HUES64 (cell line): Measurements from ENCODE around the gene TUSC2.
A peak's percentile ranks its signal among the peaks of the same experiment; 100 is the strongest.

Experiments
- H3K27ac ChIP-seq: 2 replicates; pipeline ENCODE4 v1.7.0; 2013; ENCODE audit warnings: low read depth, low read length, inconsistent platforms
- H3K27me3 ChIP-seq: 2 replicates; pipeline ENCODE4 v1.6.1; 2013; ENCODE audit warnings: mild to moderate bottlenecking, low read length; ENCODE audit not compliant: insufficient read depth
- H3K36me3 ChIP-seq: 2 replicates; pipeline ENCODE4 v1.6.1; 2013; ENCODE audit warnings: mild to moderate bottlenecking, low read length; ENCODE audit not compliant: insufficient read depth
- H3K4me1 ChIP-seq: 2 replicates; pipeline ENCODE4 v1.6.1; 2013; ENCODE audit warnings: mild to moderate bottlenecking, low read length, moderate library complexity; ENCODE audit not compliant: insufficient read depth
- H3K4me3 ChIP-seq: 2 replicates; pipeline ENCODE4 v1.5.1; 2013; ENCODE audit warnings: mild to moderate bottlenecking, low read length, moderate library complexity
- H3K9ac ChIP-seq: 2 replicates; pipeline ENCODE4 v1.6.1; 2013; ENCODE audit warnings: mild to moderate bottlenecking, low read depth, low read length
- H3K9me3 ChIP-seq: 2 replicates; pipeline ENCODE4 v1.6.1; 2013; ENCODE audit warnings: low read depth, low read length; ENCODE audit not compliant: insufficient read depth
- WGBS: fragments of 150-250, 120-280 bp; methylation state at CpG from one replicate; pipeline ENCODE4 v1.1.7; 2013; ENCODE audit warnings: missing lambda C conversion rate; 5-methylcytosine and 5-hydroxymethylcytosine counted together

TUSC2 gene

DNA sequence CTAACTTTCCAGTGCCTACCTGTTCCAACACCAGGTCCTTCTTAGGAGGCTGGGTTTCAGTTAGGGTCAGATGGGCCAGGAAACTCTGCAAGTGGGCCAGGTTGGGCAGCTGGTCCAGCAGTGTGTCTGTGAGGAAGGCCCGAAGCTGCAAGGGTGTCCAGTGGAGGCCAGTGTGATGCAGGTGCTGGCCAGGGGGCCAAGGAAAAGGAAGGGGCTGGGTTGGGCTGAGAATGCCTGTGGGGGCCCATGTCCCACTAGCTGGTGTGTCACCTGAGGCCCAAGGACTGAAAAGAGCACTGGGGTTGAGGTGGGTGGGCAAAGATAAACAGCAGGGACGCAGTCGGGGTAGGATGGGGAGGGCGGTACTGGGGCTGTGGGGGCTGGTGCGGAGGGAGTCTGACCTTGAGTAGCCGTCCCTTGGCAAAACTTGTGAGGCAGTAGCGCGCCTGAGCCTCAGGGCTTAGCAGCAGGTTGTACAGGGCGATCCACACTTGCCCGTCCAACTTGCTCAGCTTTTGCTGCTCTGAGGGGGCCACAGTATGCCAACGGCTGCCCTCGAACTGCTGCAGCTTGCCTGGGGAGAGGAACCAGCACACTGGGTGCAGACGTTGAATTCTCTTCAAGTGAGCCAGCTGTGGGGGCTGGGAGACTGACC is 14.1 kb upstream of the TUSC2 start:
- 92% methylated on average over 13 of the region's 13 CpGs for WGBS
- H3K36me3 ChIP-seq, result no peaks in the 10 kb centered on the region
- no peak overlapping the region for H3K4me3 ChIP-seq
- 0 out of 2 replicates have a peak, but pooled peaks cover 6% of the 10 kb centered on the region for H3K4me1 ChIP-seq
- H3K27me3 ChIP-seq, result peaks cover 73% of the 10 kb centered on the region
- no peak overlapping the region for H3K27ac ChIP-seq
- no peak overlapping the region for H3K9ac ChIP-seq
- H3K9me3 ChIP-seq, result no peaks in the 10 kb centered on the region

DNA sequence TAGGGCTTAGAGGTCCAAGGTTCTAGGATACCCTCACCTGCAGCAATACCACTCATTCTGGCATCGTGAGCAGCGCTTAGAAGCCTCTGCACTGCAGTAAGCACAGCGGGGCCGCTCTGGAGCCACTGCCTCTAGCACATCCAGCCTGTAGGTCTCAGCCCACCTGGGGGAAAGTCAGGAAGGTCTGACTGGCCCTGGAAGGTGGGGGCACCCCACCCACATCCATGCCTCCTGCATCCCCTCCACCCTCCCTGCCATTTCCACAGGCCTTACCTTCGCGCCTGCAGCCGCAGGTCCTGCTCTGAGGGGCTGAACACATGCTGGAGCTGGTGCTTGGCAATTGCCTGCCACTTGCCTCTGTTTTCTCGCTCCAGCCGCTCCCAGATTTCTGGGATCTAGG is 13.5 kb upstream of the TUSC2 start:
- H3K36me3 ChIP-seq, result no peaks in the 10 kb centered on the region
- H3K9me3 ChIP-seq, result no peaks in the 10 kb centered on the region
- peaks cover 72% of the 10 kb centered on the region for H3K27me3 ChIP-seq
- H3K9ac ChIP-seq, result no peak overlapping the region
- no peak overlapping the region for H3K27ac ChIP-seq
- no peak overlapping the region for H3K4me3 ChIP-seq
- H3K4me1 ChIP-seq, result 0 out of 2 replicates have a peak, but pooled peaks cover 6% of the 10 kb centered on the region
- 90% methylated on average over 9 of the region's 9 CpGs for WGBS

DNA sequence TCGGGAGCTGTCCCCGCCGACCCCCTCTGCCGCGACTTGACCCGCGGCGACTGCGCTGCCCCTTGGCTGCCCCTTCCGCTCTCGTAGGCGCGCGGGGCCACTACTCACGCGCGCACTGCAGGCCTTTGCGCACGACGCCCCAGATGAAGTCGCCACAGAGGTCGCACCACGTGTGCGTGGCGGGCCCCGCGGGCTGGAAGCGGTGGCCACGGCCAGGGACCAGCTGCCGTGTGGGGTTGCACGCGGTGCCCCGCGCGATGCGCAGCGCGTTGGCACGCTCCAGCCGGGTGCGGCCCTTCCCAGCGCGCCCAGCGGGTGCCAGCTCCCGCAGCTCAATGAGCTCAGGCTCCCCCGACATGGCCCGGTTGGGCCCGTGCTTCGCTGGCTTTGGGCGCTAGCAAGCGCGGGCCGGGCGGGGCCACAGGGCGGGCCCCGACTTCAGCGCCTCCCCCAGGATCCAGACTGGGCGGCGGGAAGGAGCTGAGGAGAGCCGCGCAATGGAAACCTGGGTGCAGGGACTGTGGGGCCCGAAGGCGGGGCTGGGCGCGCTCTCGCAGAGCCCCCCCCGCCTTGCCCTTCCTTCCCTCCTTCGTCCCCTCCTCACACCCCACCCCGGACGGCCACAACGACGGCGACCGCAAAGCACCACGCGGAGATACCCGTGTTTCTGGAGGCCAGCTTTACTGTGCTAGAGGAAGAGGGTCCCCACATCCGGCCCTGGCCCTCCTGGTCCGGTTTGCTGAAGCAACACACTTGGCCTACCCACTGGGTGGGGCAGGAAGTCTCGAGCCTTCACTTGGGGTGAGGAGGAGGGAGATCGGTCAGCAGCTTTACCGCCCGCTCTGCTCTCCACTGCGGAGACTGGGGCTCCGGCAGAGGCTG is 12.7 kb upstream of the TUSC2 start, which contains the start of gene RASSF1:
Gene RASSF1 (minus strand): TSS at position 389 of the 882 bp plus-strand sequence. CDS start 31 bp downstream, at position 358.
- H3K9me3 ChIP-seq, result no peaks in the 10 kb centered on the region
- 0 out of 2 replicates have a peak, but pooled peaks cover 12% of the 10 kb centered on the region for H3K4me1 ChIP-seq
- WGBS, result 8% methylated on average over 85 of the region's 85 CpGs
- no peak within 1 kb of the TSS for H3K27ac ChIP-seq
- peak within 1 kb of the TSS; percentile 39; the same call in 1 of the 2 replicates for H3K9ac ChIP-seq
- H3K4me3 ChIP-seq, result peak within 1 kb of the TSS; percentile 57
- H3K36me3 ChIP-seq, result no peaks in the 10 kb centered on the region
- peaks cover 64% of the 10 kb centered on the region for H3K27me3 ChIP-seq

DNA sequence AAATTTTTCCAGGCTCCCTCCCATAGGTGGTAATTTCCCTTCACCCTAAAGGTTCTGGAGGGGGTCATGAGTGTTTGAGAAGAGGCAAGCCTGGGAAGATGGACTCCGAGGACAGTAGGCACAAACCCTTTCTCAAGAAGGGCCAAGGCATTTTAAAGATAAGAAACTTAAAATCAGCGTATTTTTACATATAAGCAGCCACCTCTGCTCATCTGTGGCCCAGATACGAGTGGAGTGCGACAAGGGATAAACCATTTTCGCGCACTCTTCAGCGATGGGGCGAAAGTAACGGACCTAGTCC is 12.1 kb upstream of the TUSC2 start:
- Histone ChIP-seq H3K27me3 (peaks cover 59% of the 10 kb centered on the region), H3K4me1 (0 out of 2 replicates have a peak, but pooled peaks cover 12% of the 10 kb centered on the region), H3K4me3 (peak overlapping the region; percentile 57), H3K36me3 (no peaks in the 10 kb centered on the region), H3K27ac (no peak overlapping the region), H3K9me3 (no peaks in the 10 kb centered on the region), H3K9ac (no peak overlapping the region; the same call in 1 of the 2 replicates)
- WGBS, result 26% methylated on average over 9 of the region's 9 CpGs

DNA sequence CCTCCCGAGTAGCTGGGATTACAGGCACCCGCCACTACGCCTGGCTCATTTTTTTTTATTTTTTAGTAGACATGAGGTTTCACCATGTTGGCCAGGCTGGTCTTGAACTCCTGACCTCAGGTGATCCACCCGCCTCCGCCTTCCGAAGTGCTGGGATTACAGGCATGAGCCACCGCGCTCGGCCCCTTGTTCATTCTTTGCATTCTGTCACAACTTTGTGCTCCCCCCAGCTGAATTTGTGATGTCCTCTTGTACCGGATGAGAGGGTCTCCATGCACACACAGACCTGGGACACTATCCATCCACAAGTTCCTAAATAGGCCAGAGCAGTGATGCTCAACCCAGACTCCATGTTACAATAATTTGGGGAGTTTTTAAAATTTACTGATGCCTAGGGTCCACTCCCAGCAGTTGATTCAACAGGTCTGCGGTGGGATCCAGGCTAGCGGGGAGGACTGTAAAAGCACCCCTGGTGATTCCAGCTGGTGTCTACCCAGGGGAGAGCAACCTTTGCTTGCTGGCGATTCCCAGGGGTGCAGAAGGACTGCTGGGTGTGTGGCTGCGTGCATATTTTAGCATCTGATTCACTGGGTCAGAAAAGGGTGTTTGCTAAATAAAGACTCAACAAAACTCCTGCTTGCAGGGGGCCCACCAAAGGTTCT is 11.6 kb upstream of the TUSC2 start:
- Histone ChIP-seq H3K4me3 (peak overlapping the region; percentile 57), H3K36me3 (no peaks in the 10 kb centered on the region), H3K27me3 (peaks cover 54% of the 10 kb centered on the region), H3K9ac (no peak overlapping the region), H3K9me3 (no peaks in the 10 kb centered on the region), H3K27ac (no peak overlapping the region), H3K4me1 (0 out of 2 replicates have a peak, but pooled peaks cover 12% of the 10 kb centered on the region)
- 88% methylated on average over 14 of the region's 14 CpGs for WGBS

DNA sequence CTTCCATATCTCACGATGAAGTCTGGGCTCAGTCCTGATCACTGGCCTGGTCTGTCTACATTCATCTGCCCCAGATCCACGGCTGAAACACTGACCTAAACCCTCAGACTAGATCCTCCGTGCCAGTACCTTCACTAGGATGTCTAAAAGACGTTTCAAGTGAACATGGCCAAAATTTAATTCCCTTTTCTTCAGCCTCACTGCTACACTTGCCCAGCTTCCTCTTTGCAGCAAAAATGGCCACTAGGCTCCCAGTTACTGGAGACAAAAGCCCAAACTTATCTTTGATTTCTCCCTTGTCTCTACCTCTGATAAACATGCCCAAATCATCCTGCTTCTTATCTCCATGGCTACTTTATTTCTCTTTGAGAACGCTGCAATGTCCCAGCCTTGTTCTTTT is 10.9 kb upstream of the TUSC2 start:
- H3K4me1 ChIP-seq, result 0 out of 2 replicates have a peak, but pooled peaks cover 12% of the 10 kb centered on the region
- no peak overlapping the region for H3K27ac ChIP-seq
- H3K9ac ChIP-seq, result no peak overlapping the region
- H3K9me3 ChIP-seq, result no peaks in the 10 kb centered on the region
- H3K36me3 ChIP-seq, result 0 out of 2 replicates have a peak, but pooled peaks cover under 1% of the 10 kb centered on the region
- WGBS, result 91% methylated on average over 5 of the region's 5 CpGs
- H3K27me3 ChIP-seq, result peaks cover 52% of the 10 kb centered on the region
- H3K4me3 ChIP-seq, result no peak overlapping the region

GRCh38 chr3:50337175-50337861 is 9.3 kb upstream of the TUSC2 start:
- no peaks in the 10 kb centered on the region for H3K9me3 ChIP-seq
- peak overlapping the region; percentile 82 for H3K9ac ChIP-seq
- peak overlapping the region; percentile 91; the same call in 1 of the 2 replicates for H3K27ac ChIP-seq
- H3K36me3 ChIP-seq, result peaks cover 7% of the 10 kb centered on the region
- 0 out of 2 replicates have a peak, but pooled peaks cover 12% of the 10 kb centered on the region for H3K4me1 ChIP-seq
- under 1% methylated on average over 79 of the region's 79 CpGs for WGBS
- H3K27me3 ChIP-seq, result peaks cover 43% of the 10 kb centered on the region
- peak overlapping the region; percentile 85 for H3K4me3 ChIP-seq

GRCh38 chr3:50336452-50337174 is 8.6 kb upstream of the TUSC2 start:
- WGBS, result 1% methylated on average over 31 of the region's 31 CpGs
- peaks cover 36% of the 10 kb centered on the region for H3K27me3 ChIP-seq
- H3K4me1 ChIP-seq, result 0 out of 2 replicates have a peak, but pooled peaks cover 12% of the 10 kb centered on the region
- peak overlapping the region; percentile 82 for H3K9ac ChIP-seq
- peaks cover 14% of the 10 kb centered on the region for H3K36me3 ChIP-seq
- peak overlapping the region; percentile 85 for H3K4me3 ChIP-seq
- H3K9me3 ChIP-seq, result no peaks in the 10 kb centered on the region
- peak overlapping the region; percentile 91; the same call in 1 of the 2 replicates for H3K27ac ChIP-seq

DNA sequence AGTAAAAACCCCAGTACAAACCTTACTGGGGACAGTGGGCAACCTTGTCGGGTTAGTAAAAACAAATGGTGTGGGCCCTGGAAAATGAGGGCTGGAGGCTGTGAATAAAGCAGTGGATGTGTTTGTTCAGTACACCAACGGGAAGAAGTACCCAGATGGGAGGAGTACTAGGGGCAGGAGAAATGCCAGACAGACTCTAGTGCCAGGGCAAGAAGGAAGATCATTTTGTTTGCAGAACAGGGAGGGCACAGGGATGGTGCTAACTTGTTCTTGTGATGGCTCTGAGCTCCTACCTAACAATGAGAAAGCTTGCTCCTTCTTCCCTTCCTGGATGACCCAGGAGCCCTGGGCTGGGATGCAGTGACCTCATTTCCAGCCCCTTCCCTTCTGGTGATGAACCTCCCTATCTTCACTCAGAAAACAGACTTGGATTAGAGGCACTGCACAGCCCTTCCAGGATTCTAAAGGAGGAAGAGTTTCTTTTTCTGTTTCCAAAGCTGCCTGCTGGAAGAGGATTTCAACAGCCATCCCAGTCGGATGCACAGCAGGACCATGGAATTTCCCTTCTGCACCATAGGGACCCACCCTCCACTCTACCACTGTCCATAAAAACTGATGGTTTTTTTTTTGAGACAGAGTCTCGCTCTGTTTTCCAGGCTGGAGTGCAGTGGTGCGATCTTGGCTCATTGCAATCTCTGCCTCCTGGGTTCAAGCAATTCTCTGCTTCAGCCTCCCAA is 6.5 kb upstream of the TUSC2 start:
- no peaks in the 10 kb centered on the region for H3K9me3 ChIP-seq
- H3K9ac ChIP-seq, result no peak overlapping the region
- WGBS, result 90% methylated on average over 5 of the region's 5 CpGs
- H3K36me3 ChIP-seq, result peaks cover 35% of the 10 kb centered on the region
- no peak overlapping the region for H3K27ac ChIP-seq
- H3K4me3 ChIP-seq, result no peak overlapping the region
- H3K27me3 ChIP-seq, result peaks cover 15% of the 10 kb centered on the region
- 0 out of 2 replicates have a peak, but pooled peaks cover 6% of the 10 kb centered on the region for H3K4me1 ChIP-seq
